NCI-H2196 (cell line): ENCODE measurements around the gene WSCD2.

Source experiments
- DNase-seq: peaks from one replicate; lab custom pipeline; 2025; ENCODE audit not compliant: unreplicated experiment; lab: John Stamatoyannopoulos, UW

The WSCD2 gene

DNA sequence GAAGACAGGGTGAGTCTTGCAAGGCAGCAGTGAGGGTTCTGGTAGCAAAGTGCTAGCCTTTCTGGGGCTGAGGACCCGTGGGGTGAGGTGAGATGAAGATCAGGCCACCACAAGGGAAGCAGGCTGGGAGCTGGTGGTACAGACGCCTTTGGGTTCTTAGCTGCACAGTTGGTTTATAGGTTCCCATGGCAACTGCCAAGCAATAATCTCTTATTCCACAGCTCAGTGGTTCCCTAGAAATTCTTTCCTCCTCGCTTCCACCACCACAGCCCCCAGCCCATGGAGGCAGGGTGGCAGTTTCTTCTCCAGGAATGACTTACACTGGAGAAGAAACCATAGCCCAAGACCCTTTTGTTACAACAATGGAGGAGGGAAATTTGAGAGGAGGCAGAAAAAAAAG, 127.9 kb downstream of the WSCD2 start:
- DNase-seq: no peak

- no peak for DNase-seq
Observed at GRCh38 chr12:108257610-108258106, 128.6 kb downstream of the WSCD2 start.

GRCh38 chr12:108260039-108260438, 131.0 kb downstream of the WSCD2 start:
- no peak for DNase-seq

GRCh38 chr12:108260969-108261368, 131.9 kb downstream of the WSCD2 start:
- no peak for DNase-seq

- DNase-seq: no peak
Observed at GRCh38 chr12:108265505-108265904, 136.4 kb downstream of the WSCD2 start.

- DNase-seq: no peak
Observed at GRCh38 chr12:108266131-108266530, 137.0 kb downstream of the WSCD2 start.

DNA sequence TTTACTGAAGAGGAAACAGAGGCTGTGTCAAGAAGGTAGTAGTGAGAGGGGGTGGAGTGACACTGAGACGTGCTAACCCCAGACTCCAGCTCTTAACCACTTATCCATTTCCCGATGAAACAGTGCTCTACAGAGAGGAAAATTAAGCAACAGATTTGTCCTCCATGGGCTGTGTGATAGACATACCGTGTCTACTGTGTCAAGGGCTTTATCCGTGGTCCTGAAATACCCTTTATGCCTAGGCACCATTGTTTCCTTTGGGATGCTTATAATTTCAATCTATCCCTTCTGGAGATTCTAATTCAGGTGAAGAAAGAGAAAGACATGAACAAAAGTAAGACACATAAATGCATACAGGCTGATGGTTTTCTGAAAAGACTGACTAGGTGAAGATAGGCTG, 138.4 kb downstream of the WSCD2 start:
- no peak for DNase-seq

DNA sequence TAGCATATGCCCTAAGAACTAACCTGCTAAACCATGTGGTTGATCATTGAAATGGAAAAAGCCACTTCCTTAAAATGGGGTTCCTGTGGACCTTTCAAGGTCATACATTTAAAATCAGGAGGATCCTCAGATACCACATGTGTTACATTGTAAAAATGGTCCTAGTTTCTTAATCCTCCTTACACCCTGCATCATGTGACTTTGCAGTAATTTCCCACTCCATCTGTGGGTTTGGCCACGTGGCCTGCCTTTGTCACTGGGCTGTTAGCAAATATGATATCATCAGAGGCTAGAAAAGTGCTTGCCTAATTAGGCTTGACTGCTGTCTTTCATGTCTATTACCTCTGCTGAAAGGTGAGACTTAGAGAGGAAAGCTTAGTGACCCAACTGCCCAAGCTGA, 139.3 kb downstream of the WSCD2 start:
- no peak for DNase-seq

- DNase-seq: no peak
Observed at GRCh38 chr12:108269224-108269623, 140.1 kb downstream of the WSCD2 start.

DNA sequence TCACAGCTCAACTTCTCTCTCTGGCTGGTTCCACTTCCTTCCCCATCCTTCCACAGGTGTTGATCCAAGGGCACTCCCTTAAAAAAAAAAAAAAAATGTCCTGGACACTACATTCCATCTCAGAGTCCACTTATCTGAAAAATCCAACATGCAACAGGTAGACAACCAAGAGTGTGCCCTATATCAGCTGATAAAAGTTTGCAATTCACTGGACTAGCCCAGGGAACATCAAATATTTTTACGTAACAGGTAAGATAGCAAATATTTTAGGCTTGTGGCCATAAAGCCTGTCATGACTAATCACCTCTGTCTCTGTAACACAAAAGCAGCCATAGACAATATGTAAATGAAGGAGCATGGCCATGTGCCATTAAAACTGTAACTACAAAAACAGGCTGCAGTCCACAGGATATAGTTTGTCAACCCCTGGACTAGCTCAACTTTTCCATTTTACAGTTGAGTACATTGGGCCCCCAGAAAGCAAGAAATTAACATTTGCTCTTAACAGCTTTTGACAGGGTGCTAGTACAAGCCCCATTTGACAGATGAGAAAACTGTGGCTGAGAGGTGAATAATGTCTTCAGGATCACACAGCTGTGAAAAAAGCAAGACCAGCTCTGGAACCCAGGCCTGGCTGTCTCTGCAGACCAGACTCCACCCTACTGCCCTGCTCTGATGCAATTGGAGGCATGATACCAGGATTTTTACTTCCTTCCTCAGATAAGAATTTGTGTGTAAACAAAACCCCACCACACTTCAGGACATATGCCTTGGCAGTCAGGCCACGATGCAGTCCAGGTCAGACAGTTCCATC, 141.2 kb downstream of the WSCD2 start:
- DNase-seq: no peak

GRCh38 chr12:108270849-108271143, 141.7 kb downstream of the WSCD2 start:
- DNase-seq: no peak

DNA sequence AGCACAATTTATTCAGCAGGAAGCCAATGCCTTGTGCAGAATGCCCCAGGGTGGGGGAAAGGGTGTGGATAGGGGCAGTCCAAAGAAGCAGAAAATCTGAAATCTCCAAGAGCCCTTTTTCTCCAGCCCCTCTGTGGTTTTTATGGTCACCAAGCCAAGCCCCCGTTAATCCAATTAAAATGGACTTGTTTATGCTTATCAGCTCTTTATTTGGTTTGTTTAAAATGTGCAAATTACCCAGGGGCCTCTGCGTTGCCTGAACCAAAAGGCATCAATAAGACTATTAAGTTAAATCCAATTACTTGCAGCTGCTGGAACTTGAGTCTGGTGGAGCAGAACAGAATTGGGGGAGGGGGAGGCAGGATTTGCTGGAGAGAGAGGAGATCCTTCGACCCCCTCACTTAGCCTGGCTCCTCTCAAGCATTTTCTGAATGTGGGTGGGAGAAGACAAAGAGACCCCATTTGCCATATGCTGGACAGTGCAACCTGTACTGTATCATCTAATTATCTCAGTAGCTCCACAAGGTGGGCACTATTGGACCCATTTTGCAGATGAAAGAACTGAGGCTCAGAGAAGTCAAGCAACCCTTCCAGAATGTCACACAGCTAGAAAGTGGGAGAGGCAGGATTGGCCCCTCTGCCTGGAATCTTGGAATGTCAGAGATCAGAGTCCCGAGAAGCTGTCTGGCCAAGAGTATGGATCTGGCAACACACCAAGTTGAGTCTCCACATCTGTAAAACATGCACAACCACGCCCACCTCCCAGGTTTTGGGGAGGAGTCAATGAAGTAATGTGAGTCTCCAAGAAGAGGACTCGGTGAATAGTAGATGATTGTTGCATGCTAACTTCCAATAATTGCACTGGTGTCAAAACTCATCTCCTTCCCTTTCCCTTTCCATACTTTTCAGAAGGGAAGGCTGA, 143.1 kb downstream of the WSCD2 start:
- DNase-seq: no peak

DNA sequence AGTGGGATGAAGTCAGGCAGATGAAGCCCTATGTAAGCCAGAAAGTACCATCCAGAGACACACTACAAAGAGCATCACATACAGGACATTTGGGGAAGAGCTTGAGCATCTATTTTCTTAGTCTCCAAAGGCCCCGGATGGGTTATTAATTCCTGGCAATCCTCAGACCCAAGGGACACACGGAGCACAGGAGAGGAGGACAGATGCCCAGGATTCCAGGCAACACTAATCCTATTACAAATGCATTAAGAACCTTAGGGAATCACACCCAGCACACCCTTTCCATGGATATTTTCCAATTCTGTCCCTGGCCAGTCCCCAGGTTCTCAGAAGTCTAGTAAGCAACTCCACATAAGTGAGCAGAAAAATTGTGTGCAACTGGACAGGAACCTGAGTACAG, 144.1 kb downstream of the WSCD2 start:
- no peak for DNase-seq

DNA sequence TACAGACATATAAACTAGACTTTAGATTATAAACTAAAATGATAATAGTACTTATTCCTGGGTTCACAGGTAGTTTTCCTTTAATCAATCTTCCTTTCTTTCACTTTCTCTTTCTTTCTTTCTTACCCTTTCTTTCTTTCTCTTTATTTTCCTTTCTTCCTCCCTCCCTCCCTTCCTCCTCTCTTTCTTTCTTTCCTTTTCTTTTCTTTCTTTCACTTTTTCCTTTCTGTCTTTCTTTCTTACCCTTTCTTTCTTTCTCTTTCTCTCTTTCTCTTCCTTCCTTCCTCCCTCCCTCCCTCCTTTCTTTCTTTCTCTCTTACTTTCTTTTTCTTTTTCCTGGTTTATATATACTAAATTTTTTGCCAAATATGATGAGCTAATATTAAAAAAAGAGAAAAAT, 148.5 kb downstream of the WSCD2 start:
- DNase-seq: no peak

GRCh38 chr12:108282160-108282559, 153.1 kb downstream of the WSCD2 start:
- no peak for DNase-seq

- no peak for DNase-seq
Observed at GRCh38 chr12:108282676-108283075, 153.6 kb downstream of the WSCD2 start.

DNA sequence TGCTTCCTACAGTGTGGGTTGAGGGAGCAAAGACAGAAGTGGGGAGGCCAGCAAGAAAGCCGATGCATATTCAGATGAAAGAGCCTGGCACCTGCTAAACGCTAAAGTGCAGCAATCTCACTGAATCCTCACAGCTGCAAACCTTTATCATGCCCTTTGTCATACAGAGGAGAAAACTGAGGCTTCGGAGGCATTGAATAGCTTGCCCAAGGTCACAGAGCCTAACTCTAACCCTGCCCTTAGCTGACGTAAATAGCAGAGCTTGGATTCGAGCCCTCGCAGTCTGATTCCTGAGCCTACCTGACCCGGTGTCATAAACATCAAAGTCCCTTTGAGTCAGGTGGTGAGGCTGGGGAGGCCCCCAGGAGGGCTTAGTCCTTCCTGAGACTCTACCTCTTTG, 155.1 kb downstream of the WSCD2 start:
- DNase-seq: no peak

DNA sequence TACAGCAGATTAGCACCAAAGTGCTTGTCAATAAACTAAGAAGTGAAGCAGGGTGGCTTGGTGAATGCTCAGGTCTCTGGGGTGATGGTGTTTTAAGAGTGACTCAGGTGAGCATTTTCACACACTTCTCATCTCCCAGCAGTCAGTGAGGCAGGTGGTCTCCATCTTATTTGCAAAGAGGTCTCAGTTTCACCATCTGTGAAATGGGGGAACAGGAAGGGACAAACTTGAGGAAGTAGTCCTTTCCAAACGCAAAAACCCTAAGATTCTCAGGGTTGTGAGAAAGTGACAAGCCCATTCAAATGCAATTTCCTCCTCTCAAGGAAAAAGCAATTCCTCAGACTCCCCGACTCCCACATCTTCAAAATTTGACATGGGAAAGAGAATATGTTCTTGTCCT, 155.9 kb downstream of the WSCD2 start:
- DNase-seq: no peak

GRCh38 chr12:108287227-108287626, 158.1 kb downstream of the WSCD2 start:
- DNase-seq: no peak

GRCh38 chr12:108289350-108290161, 160.5 kb downstream of the WSCD2 start:
- no peak for DNase-seq

GRCh38 chr12:108295641-108296040, 166.6 kb downstream of the WSCD2 start:
- no peak for DNase-seq
